Glutamatergic neuron (in vitro differentiated cells): Measurements from ENCODE around the gene CARMIL1. TPM values are rescaled to one million over a fixed set of nuclear protein-coding genes. Genes with fewer than 3 reads are reported as not detected.

ENCODE experiments used
- DNase-seq: peaks from one replicate; pipeline ENCODE4 v3.0.0; 2022
- H3K27ac Mint-ChIP-seq: one replicate; pipeline ENCODE4 v1.8.0; 2020; ENCODE audit warnings: mild to moderate bottlenecking, mixed read lengths, inconsistent platforms; ENCODE audit not compliant: unreplicated experiment
- H3K27me3 Mint-ChIP-seq: one replicate; pipeline ENCODE4 v1.8.0; 2020; ENCODE audit warnings: mild to moderate bottlenecking, moderate library complexity, mixed read lengths, inconsistent platforms; ENCODE audit not compliant: unreplicated experiment
- H3K36me3 Mint-ChIP-seq: one replicate; pipeline ENCODE4 v1.8.0; 2020; ENCODE audit warnings: mild to moderate bottlenecking, mixed read lengths, inconsistent platforms; ENCODE audit not compliant: unreplicated experiment
- H3K4me1 Mint-ChIP-seq: one replicate; pipeline ENCODE4 v1.8.0; 2020; ENCODE audit warnings: mild to moderate bottlenecking, low read depth, mixed read lengths, inconsistent platforms; ENCODE audit not compliant: unreplicated experiment
- H3K4me3 Mint-ChIP-seq: one replicate; pipeline ENCODE4 v1.8.0; 2020; ENCODE audit warnings: mild to moderate bottlenecking, mixed read lengths, inconsistent platforms; ENCODE audit not compliant: unreplicated experiment
- H3K9me3 Mint-ChIP-seq: one replicate; pipeline ENCODE4 v1.8.0; 2020; ENCODE audit warnings: mild to moderate bottlenecking, moderate library complexity, mixed read lengths, inconsistent platforms; ENCODE audit not compliant: unreplicated experiment
- total RNA-seq: library from RNA; stranded (reverse); fragmentation: NEBNext Ultra II Directional; extraction: Animal tissue kit (Norgen Biotek cat#: 25700); gene quantifications from one replicate; pipeline ENCODE4 v1.2.1, GENCODE V29; 2021; ENCODE audit not compliant: unreplicated experiment
- TF ChIP-seq, protein P1 (sequence below): fragments of 200-600 bp; sonication (generic); IDR thresholded peaks from one replicate; pipeline ENCODE4 v1.5.0; 2021; ENCODE audit not compliant: partially characterized antibody, unreplicated experiment

Gene CARMIL1
- total RNA-seq, 1 donor from 2014 or later, result 4.8 TPM

DNA sequence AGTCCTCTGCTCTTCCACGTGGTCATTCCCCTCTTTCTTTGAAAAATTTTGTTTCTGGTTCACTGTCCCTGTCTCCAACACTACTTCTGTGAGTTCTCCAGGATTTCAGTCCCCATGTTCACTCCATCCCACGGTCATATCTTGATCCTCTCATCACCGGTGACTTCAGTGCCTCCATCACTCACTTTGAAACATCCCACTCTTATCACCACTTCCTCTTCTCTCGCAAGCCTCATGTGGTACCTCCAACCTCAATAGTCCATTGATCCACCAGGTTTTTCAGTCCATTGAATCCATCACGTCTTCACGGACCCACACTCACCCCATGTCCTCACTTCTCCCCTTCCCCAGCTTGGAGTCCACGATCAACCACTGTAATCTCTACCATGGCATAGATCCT, 64.8 kb downstream of the CARMIL1 start:
- TF ChIP-seq, protein P1, sequence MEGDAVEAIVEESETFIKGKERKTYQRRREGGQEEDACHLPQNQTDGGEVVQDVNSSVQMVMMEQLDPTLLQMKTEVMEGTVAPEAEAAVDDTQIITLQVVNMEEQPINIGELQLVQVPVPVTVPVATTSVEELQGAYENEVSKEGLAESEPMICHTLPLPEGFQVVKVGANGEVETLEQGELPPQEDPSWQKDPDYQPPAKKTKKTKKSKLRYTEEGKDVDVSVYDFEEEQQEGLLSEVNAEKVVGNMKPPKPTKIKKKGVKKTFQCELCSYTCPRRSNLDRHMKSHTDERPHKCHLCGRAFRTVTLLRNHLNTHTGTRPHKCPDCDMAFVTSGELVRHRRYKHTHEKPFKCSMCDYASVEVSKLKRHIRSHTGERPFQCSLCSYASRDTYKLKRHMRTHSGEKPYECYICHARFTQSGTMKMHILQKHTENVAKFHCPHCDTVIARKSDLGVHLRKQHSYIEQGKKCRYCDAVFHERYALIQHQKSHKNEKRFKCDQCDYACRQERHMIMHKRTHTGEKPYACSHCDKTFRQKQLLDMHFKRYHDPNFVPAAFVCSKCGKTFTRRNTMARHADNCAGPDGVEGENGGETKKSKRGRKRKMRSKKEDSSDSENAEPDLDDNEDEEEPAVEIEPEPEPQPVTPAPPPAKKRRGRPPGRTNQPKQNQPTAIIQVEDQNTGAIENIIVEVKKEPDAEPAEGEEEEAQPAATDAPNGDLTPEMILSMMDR, result no peak
- H3K27me3 Mint-ChIP-seq, result no peaks in the 10 kb centered on the region
- no peak for DNase-seq
- H3K9me3 Mint-ChIP-seq, result peaks cover 3% of the 10 kb centered on the region
- no peak overlapping the region for H3K4me3 Mint-ChIP-seq
- no peak overlapping the region for H3K27ac Mint-ChIP-seq
- H3K36me3 Mint-ChIP-seq, result no peaks in the 10 kb centered on the region
- H3K4me1 Mint-ChIP-seq, result no peaks in the 10 kb centered on the region

DNA sequence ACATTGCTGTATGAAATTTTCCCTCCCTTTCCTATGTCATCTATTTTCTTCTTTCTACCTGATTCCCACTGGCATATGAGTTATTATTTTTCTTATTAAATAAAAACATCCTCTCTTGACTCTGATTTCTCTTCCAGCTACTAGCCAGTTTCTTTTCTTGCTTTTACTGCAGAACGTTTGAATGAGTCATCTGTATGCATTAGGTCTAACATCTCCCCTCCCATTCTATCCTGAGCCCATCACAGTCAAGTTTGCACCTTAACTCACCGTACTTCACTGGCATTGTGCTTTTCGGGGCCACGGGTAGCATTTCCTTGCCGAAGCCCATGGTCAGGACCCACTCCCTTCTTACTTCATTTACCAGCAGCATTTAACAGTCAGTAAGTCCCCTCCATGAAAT, 65.7 kb downstream of the CARMIL1 start:
- no peaks in the 10 kb centered on the region for H3K4me1 Mint-ChIP-seq
- H3K36me3 Mint-ChIP-seq, result no peaks in the 10 kb centered on the region
- no peak overlapping the region for H3K4me3 Mint-ChIP-seq
- no peak overlapping the region for H3K27ac Mint-ChIP-seq
- DNase-seq, result no peak
- H3K9me3 Mint-ChIP-seq, result peaks cover 3% of the 10 kb centered on the region
- no peaks in the 10 kb centered on the region for H3K27me3 Mint-ChIP-seq
- TF ChIP-seq, protein P1, result no peak

DNA sequence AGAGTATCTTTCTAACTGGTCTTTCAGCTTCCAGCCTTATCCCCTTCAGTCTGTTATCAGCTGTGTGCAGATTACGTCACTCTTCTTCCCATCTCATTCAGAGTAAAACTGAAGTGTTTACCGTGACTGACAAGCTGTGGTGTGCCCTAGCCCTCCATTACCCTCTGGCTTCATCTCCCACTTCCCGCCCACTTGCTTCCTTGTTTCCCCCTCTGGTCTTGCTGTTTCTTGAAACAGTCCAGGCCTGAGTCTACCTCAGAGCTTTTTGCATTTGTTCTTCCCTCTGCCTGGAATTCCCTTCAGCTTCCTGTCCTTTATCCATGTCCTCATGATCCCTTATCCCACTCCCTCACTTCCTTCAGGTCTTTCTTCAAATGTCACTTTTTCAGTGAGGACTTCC, 66.9 kb downstream of the CARMIL1 start:
- no peaks in the 10 kb centered on the region for H3K27me3 Mint-ChIP-seq
- no peak overlapping the region for H3K27ac Mint-ChIP-seq
- no peak overlapping the region for H3K4me3 Mint-ChIP-seq
- no peaks in the 10 kb centered on the region for H3K36me3 Mint-ChIP-seq
- TF ChIP-seq, protein P1, result no peak
- H3K4me1 Mint-ChIP-seq, result no peaks in the 10 kb centered on the region
- DNase-seq, result no peak
- H3K9me3 Mint-ChIP-seq, result peaks cover under 1% of the 10 kb centered on the region

DNA sequence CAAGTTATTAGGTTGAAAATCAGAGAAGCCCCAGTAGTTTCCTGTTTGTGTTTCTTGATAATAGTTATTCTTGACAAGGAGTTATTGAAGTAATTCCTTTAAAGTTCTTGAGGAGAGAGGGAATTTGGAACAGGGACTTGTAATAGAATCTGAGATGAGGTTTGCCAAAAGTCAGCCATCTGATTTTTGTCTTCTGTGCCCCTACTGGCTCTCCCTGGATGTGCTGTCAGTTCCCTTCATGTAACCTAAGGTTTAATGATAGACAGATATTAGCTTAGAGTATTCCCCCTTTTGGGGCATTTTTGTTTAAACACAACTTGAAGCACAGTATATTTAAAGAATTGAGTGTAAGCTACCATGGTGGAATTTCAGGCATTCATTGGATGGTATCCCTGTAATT, 71.4 kb downstream of the CARMIL1 start:
- Mint-ChIP-seq H3K4me1 (no peaks in the 10 kb centered on the region), H3K36me3 (no peaks in the 10 kb centered on the region), H3K27ac (no peak overlapping the region), H3K9me3 (peaks cover 2% of the 10 kb centered on the region), H3K4me3 (no peak overlapping the region), H3K27me3 (no peaks in the 10 kb centered on the region)
- TF ChIP-seq, protein P1, result no peak
- no peak for DNase-seq

DNA sequence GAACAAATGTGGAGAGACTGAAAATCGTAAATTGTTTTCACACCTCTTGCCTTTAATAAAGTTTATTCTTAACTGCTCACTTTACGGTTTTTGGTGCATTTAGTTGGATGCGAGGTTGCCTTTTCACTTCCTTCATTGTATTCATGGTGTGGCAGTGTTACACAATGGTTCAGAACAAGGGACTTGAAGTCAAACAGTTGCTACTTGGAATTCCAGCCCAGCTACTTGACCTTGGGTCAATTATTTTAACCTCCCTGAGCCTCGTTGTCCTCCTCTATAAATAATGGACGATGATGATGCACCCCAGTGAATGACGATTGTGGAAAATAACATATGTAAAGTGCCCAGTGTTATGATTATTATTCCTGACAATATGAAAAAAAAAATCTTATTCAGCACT, 72.3 kb downstream of the CARMIL1 start:
- no peak overlapping the region for H3K27ac Mint-ChIP-seq
- H3K9me3 Mint-ChIP-seq, result peaks cover 2% of the 10 kb centered on the region
- DNase-seq, result no peak
- no peaks in the 10 kb centered on the region for H3K27me3 Mint-ChIP-seq
- H3K36me3 Mint-ChIP-seq, result no peaks in the 10 kb centered on the region
- no peak overlapping the region for H3K4me3 Mint-ChIP-seq
- no peaks in the 10 kb centered on the region for H3K4me1 Mint-ChIP-seq
- TF ChIP-seq, protein P1, result no peak
